GM12801 (cell line): ENCODE data around the gene ABCC10.

Source experiments
- TF ChIP-seq, protein P1 (sequence below): IDR thresholded peaks from one replicate; pipeline ENCODE4 v1.5.1; 2011; ENCODE audit warnings: control low read depth; ENCODE audit not compliant: insufficient read length; ENCODE audit errors: extremely low read depth

Gene ABCC10, protein sequence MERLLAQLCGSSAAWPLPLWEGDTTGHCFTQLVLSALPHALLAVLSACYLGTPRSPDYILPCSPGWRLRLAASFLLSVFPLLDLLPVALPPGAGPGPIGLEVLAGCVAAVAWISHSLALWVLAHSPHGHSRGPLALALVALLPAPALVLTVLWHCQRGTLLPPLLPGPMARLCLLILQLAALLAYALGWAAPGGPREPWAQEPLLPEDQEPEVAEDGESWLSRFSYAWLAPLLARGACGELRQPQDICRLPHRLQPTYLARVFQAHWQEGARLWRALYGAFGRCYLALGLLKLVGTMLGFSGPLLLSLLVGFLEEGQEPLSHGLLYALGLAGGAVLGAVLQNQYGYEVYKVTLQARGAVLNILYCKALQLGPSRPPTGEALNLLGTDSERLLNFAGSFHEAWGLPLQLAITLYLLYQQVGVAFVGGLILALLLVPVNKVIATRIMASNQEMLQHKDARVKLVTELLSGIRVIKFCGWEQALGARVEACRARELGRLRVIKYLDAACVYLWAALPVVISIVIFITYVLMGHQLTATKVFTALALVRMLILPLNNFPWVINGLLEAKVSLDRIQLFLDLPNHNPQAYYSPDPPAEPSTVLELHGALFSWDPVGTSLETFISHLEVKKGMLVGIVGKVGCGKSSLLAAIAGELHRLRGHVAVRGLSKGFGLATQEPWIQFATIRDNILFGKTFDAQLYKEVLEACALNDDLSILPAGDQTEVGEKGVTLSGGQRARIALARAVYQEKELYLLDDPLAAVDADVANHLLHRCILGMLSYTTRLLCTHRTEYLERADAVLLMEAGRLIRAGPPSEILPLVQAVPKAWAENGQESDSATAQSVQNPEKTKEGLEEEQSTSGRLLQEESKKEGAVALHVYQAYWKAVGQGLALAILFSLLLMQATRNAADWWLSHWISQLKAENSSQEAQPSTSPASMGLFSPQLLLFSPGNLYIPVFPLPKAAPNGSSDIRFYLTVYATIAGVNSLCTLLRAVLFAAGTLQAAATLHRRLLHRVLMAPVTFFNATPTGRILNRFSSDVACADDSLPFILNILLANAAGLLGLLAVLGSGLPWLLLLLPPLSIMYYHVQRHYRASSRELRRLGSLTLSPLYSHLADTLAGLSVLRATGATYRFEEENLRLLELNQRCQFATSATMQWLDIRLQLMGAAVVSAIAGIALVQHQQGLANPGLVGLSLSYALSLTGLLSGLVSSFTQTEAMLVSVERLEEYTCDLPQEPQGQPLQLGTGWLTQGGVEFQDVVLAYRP (N-terminal part only)

GRCh38 chr6:43427406-43428111 lies at the start of gene ABCC10:
ABCC10 (plus strand) TSS chr6:43427541; CDS start chr6:43427979, 438 bp downstream.
- TF ChIP-seq, protein P1, sequence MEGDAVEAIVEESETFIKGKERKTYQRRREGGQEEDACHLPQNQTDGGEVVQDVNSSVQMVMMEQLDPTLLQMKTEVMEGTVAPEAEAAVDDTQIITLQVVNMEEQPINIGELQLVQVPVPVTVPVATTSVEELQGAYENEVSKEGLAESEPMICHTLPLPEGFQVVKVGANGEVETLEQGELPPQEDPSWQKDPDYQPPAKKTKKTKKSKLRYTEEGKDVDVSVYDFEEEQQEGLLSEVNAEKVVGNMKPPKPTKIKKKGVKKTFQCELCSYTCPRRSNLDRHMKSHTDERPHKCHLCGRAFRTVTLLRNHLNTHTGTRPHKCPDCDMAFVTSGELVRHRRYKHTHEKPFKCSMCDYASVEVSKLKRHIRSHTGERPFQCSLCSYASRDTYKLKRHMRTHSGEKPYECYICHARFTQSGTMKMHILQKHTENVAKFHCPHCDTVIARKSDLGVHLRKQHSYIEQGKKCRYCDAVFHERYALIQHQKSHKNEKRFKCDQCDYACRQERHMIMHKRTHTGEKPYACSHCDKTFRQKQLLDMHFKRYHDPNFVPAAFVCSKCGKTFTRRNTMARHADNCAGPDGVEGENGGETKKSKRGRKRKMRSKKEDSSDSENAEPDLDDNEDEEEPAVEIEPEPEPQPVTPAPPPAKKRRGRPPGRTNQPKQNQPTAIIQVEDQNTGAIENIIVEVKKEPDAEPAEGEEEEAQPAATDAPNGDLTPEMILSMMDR = no peak

- TF ChIP-seq, protein P1 = no peak
Observed at GRCh38 chr6:43377710-43378229, 49.6 kb upstream of the ABCC10 start.

- TF ChIP-seq, protein P1 = no peak
Observed at GRCh38 chr6:43378631-43379030, 48.7 kb upstream of the ABCC10 start.

DNA sequence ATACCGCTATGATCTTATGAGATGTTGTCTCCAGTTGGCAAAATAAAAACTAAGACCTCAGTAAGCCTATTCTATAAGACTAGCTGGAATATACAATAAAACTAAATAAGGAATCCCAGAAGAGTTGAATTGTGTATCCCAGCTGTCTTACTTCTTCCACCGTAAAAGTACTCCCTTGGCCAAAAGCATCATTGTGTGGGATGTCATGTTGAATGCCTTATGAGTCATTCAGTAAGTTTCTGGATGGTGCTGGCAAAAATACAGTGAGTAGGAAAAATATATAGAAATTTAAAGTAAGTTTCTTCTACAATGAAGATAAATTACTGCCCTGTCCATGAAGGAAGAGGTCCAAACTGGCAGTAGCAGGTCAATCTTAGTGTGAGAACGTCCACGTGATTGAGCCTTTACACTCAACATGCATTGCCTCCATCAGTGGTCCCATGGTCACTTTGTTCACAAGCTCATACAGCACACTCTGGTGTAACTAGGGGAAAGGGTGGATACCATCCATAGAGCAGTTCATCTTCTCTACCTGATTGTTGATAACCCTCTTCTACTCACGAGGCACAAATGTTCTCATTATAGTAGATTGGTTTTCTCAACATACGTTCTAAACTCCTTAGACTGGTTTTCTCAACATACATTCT lies 44.2 kb upstream of the ABCC10 start:
- TF ChIP-seq, protein P1 = no peak

GRCh38 chr6:43386492-43386891 lies 40.8 kb upstream of the ABCC10 start:
- TF ChIP-seq, protein P1 = no peak

DNA sequence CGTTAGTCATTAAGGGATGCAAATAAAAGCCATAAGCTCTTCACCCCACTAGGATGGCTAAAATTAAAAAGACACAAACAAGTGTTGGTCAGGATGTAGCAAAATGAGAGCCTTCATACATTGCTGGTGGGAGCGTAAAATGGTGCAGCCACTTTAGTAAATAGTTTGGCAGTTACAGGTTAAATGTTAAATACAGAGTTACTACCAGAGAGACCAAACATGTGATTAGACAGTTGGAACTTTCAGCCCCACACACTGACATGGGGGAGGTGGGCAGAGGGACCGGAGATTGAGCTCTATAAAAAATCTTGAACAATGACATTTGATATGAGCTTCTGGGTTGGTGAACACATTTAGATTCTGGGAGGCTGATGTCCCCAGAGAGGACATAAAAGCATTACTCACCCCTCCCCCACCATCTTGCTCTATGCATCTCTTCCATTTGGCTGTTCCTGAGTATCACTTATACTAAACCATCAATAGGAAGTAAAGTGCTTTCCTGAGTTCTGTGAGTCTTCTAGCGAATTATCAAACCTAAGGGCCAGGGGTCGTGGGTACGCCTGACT lies 37.5 kb upstream of the ABCC10 start:
- TF ChIP-seq, protein P1 = no peak
